Upper lobe of left lung (tissue), 6 donors: ENCODE data around the gene MGMT. TPM values are rescaled to one million over a fixed set of nuclear protein-coding genes. Genes with fewer than 3 reads are reported as not detected.

Experiments used
- ATAC-seq, 2 donors: fragments of 200-7000 bp; cut with Tn5 transposase; one replicate each; pipeline ENCODE4 v1.9.1; 2022; ENCODE audit warnings: mild to moderate bottlenecking in 2 of 2, moderate library complexity in 2 of 2; ENCODE audit not compliant: low FRiP score in 2 of 2
- DNase-seq, 2 donors: peaks; one replicate each; pipeline ENCODE4 v3.0.0-alpha.2; 2019 to 2020
- H3K27ac ChIP-seq, 4 donors: fragments of 200-600 bp; sonication (generic); one replicate each; pipeline ENCODE4 v1.5.1; 2016 to 2019
- H3K27me3 ChIP-seq, 4 donors: fragments of 200-600 bp; sonication (generic); one replicate each; pipeline ENCODE4 v1.5.1; 2017 to 2019
- H3K36me3 ChIP-seq, 4 donors: fragments of 200-600 bp; sonication (generic); one replicate each; pipeline ENCODE4 v1.5.1; 2016 to 2019
- H3K4me1 ChIP-seq, 4 donors: fragments of 200-600 bp; sonication (generic); one replicate each; pipeline ENCODE4 v1.5.1; 2018 to 2019
- H3K4me3 ChIP-seq, 4 donors: fragments of 200-600 bp; sonication (generic); one replicate each; pipeline ENCODE4 v1.5.1; 2017 to 2019; ENCODE audit warnings: mild to moderate bottlenecking in 2 of 4, moderate library complexity in 1 of 4
- H3K9me3 ChIP-seq, 4 donors: fragments of 200-600 bp; sonication (generic); one replicate each; pipeline ENCODE4 v1.5.1; 2018 to 2019
- EP300 ChIP-seq, 4 donors: sonication (generic); formaldehyde crosslinking; IDR thresholded peaks; one replicate each; pipeline ENCODE4 v1.5.1; 2017; ENCODE audit warnings: antibody characterized with exemption in 4 of 4, control low read depth in 2 of 4
- POLR2A ChIP-seq, 4 donors: fragments of 450-650 bp; IDR thresholded peaks; one replicate each; pipeline ENCODE4 v1.5.1; 2016 to 2017; ENCODE audit warnings: antibody characterized with exemption in 4 of 4, mild to moderate bottlenecking in 2 of 4
- POLR2AphosphoS5 ChIP-seq, 2 donors: sonication (generic); formaldehyde crosslinking; IDR thresholded peaks; one replicate each; pipeline ENCODE4 v1.5.1; 2017; ENCODE audit warnings: antibody characterized with exemption in 2 of 2
- WGBS, 2 donors: methylation state at CpG; one replicate each; pipeline ENCODE4 v1.1.5; 2017 to 2018; 5-methylcytosine and 5-hydroxymethylcytosine counted together
- total RNA-seq, 6 donors: library from RNA; depleted of rRNA in 4 of 6; stranded (reverse); fragments of >200 nt in 4 of 6; gene quantifications; one replicate each; pipeline versions ENCODE4 v1.1.0 to v1.2.1, GENCODE V29; 2016 to 2021
- TF ChIP-seq, protein P1 (sequence below), 6 experiments: fragments of 450-650 bp in 4 of 6; fragments of 200-600 bp in 2 of 6; sonication (generic) in 2 of 6; IDR thresholded peaks; one replicate each; pipeline ENCODE4 v1.5.1; 2016 to 2019; ENCODE audit warnings: antibody characterized with exemption in 6 of 6
- donor health status: DM: no; HTN: no; CAD: no; lungs with moderate emphysema.
- donor health status: DM: no; HTN: yes; CAD: no; lungs with severe emphysema.

The MGMT gene
- total RNA-seq, 6 donors from 2014 or later: 20.9 to 44.0 (median 29.6) TPM

DNA sequence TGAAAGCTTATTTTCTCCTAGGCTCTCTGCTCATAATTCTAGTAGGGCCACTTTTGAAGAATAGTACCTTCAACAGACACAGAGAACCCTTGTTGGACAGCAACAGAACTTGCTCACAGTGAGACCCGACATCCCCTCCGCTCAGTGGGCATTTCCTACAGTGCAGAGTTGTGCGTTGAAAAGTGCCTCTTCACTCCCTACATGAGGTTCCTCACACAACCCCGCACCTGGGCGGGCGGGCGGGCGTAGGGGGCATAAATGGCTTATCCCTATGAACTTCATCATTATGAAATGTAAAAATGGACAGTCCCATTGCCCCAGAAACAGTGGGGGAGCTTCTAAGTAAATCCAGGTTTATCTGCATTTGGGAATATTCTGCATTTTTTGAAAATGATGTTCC lies 174.9 kb downstream of the MGMT start:
- Histone ChIP-seq H3K9me3 (no peaks in the 10 kb centered on the region), H3K4me1 (no peaks in the 10 kb centered on the region), H3K27me3 (no peaks in the 10 kb centered on the region), H3K36me3 (no peaks in the 10 kb centered on the region), H3K27ac (no peak overlapping the region), H3K4me3 (no peak overlapping the region)
- WGBS, 2 donors: 95 to 99% methylated on average over 7 to 8 of the region's 8 CpGs
- DNase-seq: peak in 1 of 2 donors; percentile 42
- TF ChIP-seq POLR2A (IDR thresholded peaks at IDR 0.05): no peak
- no peak for TF ChIP-seq EP300 (IDR thresholded peaks at IDR 0.05)
- TF ChIP-seq, protein P1, sequence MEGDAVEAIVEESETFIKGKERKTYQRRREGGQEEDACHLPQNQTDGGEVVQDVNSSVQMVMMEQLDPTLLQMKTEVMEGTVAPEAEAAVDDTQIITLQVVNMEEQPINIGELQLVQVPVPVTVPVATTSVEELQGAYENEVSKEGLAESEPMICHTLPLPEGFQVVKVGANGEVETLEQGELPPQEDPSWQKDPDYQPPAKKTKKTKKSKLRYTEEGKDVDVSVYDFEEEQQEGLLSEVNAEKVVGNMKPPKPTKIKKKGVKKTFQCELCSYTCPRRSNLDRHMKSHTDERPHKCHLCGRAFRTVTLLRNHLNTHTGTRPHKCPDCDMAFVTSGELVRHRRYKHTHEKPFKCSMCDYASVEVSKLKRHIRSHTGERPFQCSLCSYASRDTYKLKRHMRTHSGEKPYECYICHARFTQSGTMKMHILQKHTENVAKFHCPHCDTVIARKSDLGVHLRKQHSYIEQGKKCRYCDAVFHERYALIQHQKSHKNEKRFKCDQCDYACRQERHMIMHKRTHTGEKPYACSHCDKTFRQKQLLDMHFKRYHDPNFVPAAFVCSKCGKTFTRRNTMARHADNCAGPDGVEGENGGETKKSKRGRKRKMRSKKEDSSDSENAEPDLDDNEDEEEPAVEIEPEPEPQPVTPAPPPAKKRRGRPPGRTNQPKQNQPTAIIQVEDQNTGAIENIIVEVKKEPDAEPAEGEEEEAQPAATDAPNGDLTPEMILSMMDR (IDR thresholded peaks at IDR 0.05): no peak
- TF ChIP-seq POLR2AphosphoS5 (IDR thresholded peaks at IDR 0.05): no peak
- ATAC-seq: no peak

DNA sequence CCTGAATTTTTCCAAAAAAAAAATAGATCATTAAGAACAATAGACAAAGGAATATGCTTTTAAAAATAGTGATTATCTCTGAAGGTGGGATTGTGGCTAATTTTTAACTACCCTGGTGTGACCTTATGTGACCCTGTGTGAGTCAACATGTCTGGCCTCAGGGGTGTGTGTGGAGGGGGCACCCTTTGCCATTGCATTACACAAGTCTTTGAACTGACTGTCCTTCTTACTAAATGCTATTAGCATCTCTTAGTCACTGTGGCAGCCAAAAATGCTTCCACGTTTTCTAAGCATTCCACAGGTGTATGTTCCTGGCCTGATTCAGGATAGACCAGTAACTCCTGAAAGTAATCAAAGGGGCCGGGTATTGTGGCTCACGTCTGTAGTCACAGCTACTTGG lies 175.4 kb downstream of the MGMT start:
- no peak overlapping the region for H3K4me3 ChIP-seq
- WGBS, 2 donors: 72 to 97% methylated on average over 3 of the region's 3 CpGs
- H3K27me3 ChIP-seq: no peaks in the 10 kb centered on the region
- H3K9me3 ChIP-seq: no peaks in the 10 kb centered on the region
- no peak for TF ChIP-seq POLR2AphosphoS5 (IDR thresholded peaks at IDR 0.05)
- TF ChIP-seq, protein P1 (IDR thresholded peaks at IDR 0.05): no peak
- TF ChIP-seq EP300 (IDR thresholded peaks at IDR 0.05): no peak
- no peak for TF ChIP-seq POLR2A (IDR thresholded peaks at IDR 0.05)
- H3K4me1 ChIP-seq: no peaks in the 10 kb centered on the region
- no peaks in the 10 kb centered on the region for H3K36me3 ChIP-seq
- DNase-seq (no peak), ATAC-seq (no peak)
- no peak overlapping the region for H3K27ac ChIP-seq

DNA sequence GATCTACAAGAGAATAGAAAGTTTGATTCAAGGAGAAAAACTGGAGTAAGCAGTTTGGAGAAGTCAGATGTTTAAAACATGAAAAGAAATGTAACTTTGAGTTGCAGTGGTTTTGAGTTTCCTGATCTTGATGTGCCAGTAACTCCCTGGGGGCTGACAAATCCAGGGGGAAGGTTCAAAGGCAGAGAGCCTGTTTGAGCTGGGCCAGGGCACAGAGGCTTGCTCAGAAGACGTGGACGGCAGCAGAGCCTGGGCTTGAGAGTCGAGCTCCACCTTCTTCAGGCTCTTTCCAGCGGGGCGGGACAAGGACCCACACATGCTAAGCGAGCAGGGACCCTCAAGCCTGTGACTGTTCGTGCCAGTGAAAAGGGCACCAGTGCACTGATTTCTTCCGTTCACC lies 176.2 kb downstream of the MGMT start:
- WGBS, 2 donors: 91 to 94% methylated on average over 8 of the region's 8 CpGs
- Histone ChIP-seq H3K27ac (no peak overlapping the region), H3K9me3 (no peaks in the 10 kb centered on the region), H3K27me3 (no peaks in the 10 kb centered on the region), H3K4me3 (no peak overlapping the region), H3K36me3 (no peaks in the 10 kb centered on the region), H3K4me1 (no peaks in the 10 kb centered on the region)
- ATAC-seq: no peak
- TF ChIP-seq EP300 (IDR thresholded peaks at IDR 0.05) (no peak), POLR2A (IDR thresholded peaks at IDR 0.05) (no peak), POLR2AphosphoS5 (IDR thresholded peaks at IDR 0.05) (no peak)
- TF ChIP-seq, protein P1 (IDR thresholded peaks at IDR 0.05): no peak
- DNase-seq: no peak

GRCh38 chr10:129645487-129645886 lies 178.4 kb downstream of the MGMT start:
- WGBS, 2 donors: 97 to 99% methylated on average over 10 of the region's 11 CpGs
- H3K4me3 ChIP-seq: no peak overlapping the region

GRCh38 chr10:129646973-129647372 lies 179.9 kb downstream of the MGMT start:
- TF ChIP-seq POLR2A (IDR thresholded peaks at IDR 0.05) (no peak), EP300 (IDR thresholded peaks at IDR 0.05) (no peak), POLR2AphosphoS5 (IDR thresholded peaks at IDR 0.05) (no peak)
- TF ChIP-seq, protein P1 (IDR thresholded peaks at IDR 0.05): no peak
- Histone ChIP-seq H3K9me3 (no peaks in the 10 kb centered on the region), H3K36me3 (no peaks in the 10 kb centered on the region), H3K27ac (no peak overlapping the region), H3K4me3 (no peak overlapping the region), H3K27me3 (no peaks in the 10 kb centered on the region), H3K4me1 (no peaks in the 10 kb centered on the region)
- ATAC-seq (no peak), DNase-seq (peak in 1 of 2 donors; percentile 37)
- 95 to 98% methylated on average over 11 to 17 of the region's 17 CpGs for WGBS, 2 donors

More at GRCh38 chr10:129645487-129645886, 178.4 kb downstream of the MGMT start:
- no peaks in the 10 kb centered on the region for H3K9me3 ChIP-seq
- ATAC-seq (no peak), DNase-seq (no peak)
- no peak for TF ChIP-seq POLR2AphosphoS5 (IDR thresholded peaks at IDR 0.05)
- no peak for TF ChIP-seq EP300 (IDR thresholded peaks at IDR 0.05)
- TF ChIP-seq, protein P1 (IDR thresholded peaks at IDR 0.05): no peak
- TF ChIP-seq POLR2A (IDR thresholded peaks at IDR 0.05): no peak
- H3K27me3 ChIP-seq: no peaks in the 10 kb centered on the region
- H3K4me1 ChIP-seq: no peaks in the 10 kb centered on the region
- H3K27ac ChIP-seq: no peak overlapping the region
- no peaks in the 10 kb centered on the region for H3K36me3 ChIP-seq
